ENCODE results near the gene RNF32.

The RNF32 gene

GRCh38 chr7:156657681-156658080, 17.1 kb downstream of the RNF32 start:
- TF ChIP-seq FOXM1 (IDR thresholded peaks at IDR 0.05; ENCODE audit: borderline replicate concordance, low read depth) (no peak), YY1 (IDR thresholded peaks at IDR 0.05; ENCODE audit: low read depth) (no peak), RAD21 (IDR thresholded peaks at IDR 0.05; ENCODE audit: low read depth) (no peak), ZBTB7A (IDR thresholded peaks at IDR 0.05; ENCODE audit: low read depth) (no peak), EP300 (IDR thresholded peaks at IDR 0.05; ENCODE audit: borderline replicate concordance) (no peak), MAX (IDR thresholded peaks at IDR 0.05) (no peak), NFIC (IDR thresholded peaks at IDR 0.05) (no peak), TEAD4 (IDR thresholded peaks at IDR 0.05) (no peak), EGR1 (IDR thresholded peaks at IDR 0.05) (no peak), CEBPB (IDR thresholded peaks at IDR 0.05) (no peak), USF1 (IDR thresholded peaks at IDR 0.05) (no peak), TCF12 (IDR thresholded peaks at IDR 0.05; ENCODE audit: low read depth) (no peak)

GRCh38 chr7:156659203-156659602, 18.6 kb downstream of the RNF32 start:
- TF ChIP-seq CEBPB (IDR thresholded peaks at IDR 0.05) (peak; percentile 55; the same call in 1 of the 2 replicates), TAF1 (IDR thresholded peaks at IDR 0.05; ENCODE audit: low read depth) (no peak), REST (IDR thresholded peaks at IDR 0.05; ENCODE audit: low read depth) (no peak)

GRCh38 chr7:156659961-156660360, 19.4 kb downstream of the RNF32 start:
- no peak for TF ChIP-seq TCF12 (IDR thresholded peaks at IDR 0.05; ENCODE audit: low read depth)
- no peak for TF ChIP-seq MAX (IDR thresholded peaks at IDR 0.05)
- TF ChIP-seq TEAD4 (IDR thresholded peaks at IDR 0.05): no peak
- TF ChIP-seq TAF1 (IDR thresholded peaks at IDR 0.05; ENCODE audit: low read depth): no peak
- TF ChIP-seq NFIC (IDR thresholded peaks at IDR 0.05): no peak
- no peak for TF ChIP-seq FOXM1 (IDR thresholded peaks at IDR 0.05; ENCODE audit: borderline replicate concordance, low read depth)
- no peak for TF ChIP-seq REST (IDR thresholded peaks at IDR 0.05; ENCODE audit: low read depth)
- TF ChIP-seq ZBTB7A (IDR thresholded peaks at IDR 0.05; ENCODE audit: low read depth): no peak
- no peak for TF ChIP-seq CEBPB (IDR thresholded peaks at IDR 0.05)
- TF ChIP-seq CREB1 (IDR thresholded peaks at IDR 0.05; ENCODE audit: low read depth): no peak
- TF ChIP-seq RAD21 (IDR thresholded peaks at IDR 0.05; ENCODE audit: low read depth): no peak

- TF ChIP-seq EP300 (IDR thresholded peaks at IDR 0.05; ENCODE audit: borderline replicate concordance) (no peak), ZBTB7A (IDR thresholded peaks at IDR 0.05; ENCODE audit: low read depth) (no peak), CEBPB (IDR thresholded peaks at IDR 0.05) (no peak), TCF12 (IDR thresholded peaks at IDR 0.05; ENCODE audit: low read depth) (no peak), REST (IDR thresholded peaks at IDR 0.05; ENCODE audit: low read depth) (no peak), EGR1 (IDR thresholded peaks at IDR 0.05) (no peak), USF1 (IDR thresholded peaks at IDR 0.05) (no peak), NFIC (IDR thresholded peaks at IDR 0.05) (no peak)
Observed at GRCh38 chr7:156661637-156662036, 21.1 kb downstream of the RNF32 start.

GRCh38 chr7:156662277-156662676, 21.7 kb downstream of the RNF32 start:
- TF ChIP-seq EGR1 (IDR thresholded peaks at IDR 0.05) (no peak), MAX (IDR thresholded peaks at IDR 0.05) (no peak), ZBTB7A (IDR thresholded peaks at IDR 0.05; ENCODE audit: low read depth) (no peak), YY1 (IDR thresholded peaks at IDR 0.05; ENCODE audit: low read depth) (no peak), USF1 (IDR thresholded peaks at IDR 0.05) (no peak), CREB1 (IDR thresholded peaks at IDR 0.05; ENCODE audit: low read depth) (no peak), TCF12 (IDR thresholded peaks at IDR 0.05; ENCODE audit: low read depth) (no peak), RAD21 (IDR thresholded peaks at IDR 0.05; ENCODE audit: low read depth) (no peak), REST (IDR thresholded peaks at IDR 0.05; ENCODE audit: low read depth) (no peak), TAF1 (IDR thresholded peaks at IDR 0.05; ENCODE audit: low read depth) (no peak), TEAD4 (IDR thresholded peaks at IDR 0.05) (no peak), CEBPB (IDR thresholded peaks at IDR 0.05) (no peak), FOXM1 (IDR thresholded peaks at IDR 0.05; ENCODE audit: borderline replicate concordance, low read depth) (no peak)

All from Ishikawa (cell line).